Progenitor cell of endocrine pancreas (in vitro differentiated cells): ENCODE data around the gene NCKAP5. TPM values are rescaled to one million over a fixed set of nuclear protein-coding genes. Genes with fewer than 3 reads are reported as not detected.

ENCODE experiments used
- DNase-seq: peaks from one replicate; pipeline ENCODE4 v3.0.0; 2021; ENCODE audit warnings: low spot score; ENCODE audit not compliant: unreplicated experiment
- H3K27ac Mint-ChIP-seq: 2 replicates; pipeline ENCODE4 v1.8.0; 2021; ENCODE audit warnings: mild to moderate bottlenecking, moderate library complexity, mixed read lengths
- H3K27me3 Mint-ChIP-seq: 2 replicates; pipeline ENCODE4 v1.8.0; 2021; ENCODE audit warnings: mixed read lengths
- H3K36me3 Mint-ChIP-seq: 2 replicates; pipeline ENCODE4 v1.8.0; 2022; ENCODE audit warnings: mixed read lengths; ENCODE audit not compliant: insufficient read depth
- H3K4me1 Mint-ChIP-seq: 2 replicates; pipeline ENCODE4 v1.8.0; 2021; ENCODE audit warnings: low read depth, mixed read lengths
- H3K4me3 Mint-ChIP-seq: 2 replicates; pipeline ENCODE4 v1.8.0; 2021; ENCODE audit warnings: low read depth, mild to moderate bottlenecking, moderate library complexity, mixed read lengths
- H3K9me3 Mint-ChIP-seq: 2 replicates; pipeline ENCODE4 v1.8.0; 2021; ENCODE audit warnings: low read depth, mixed read lengths
- total RNA-seq: library from RNA; stranded (reverse); gene quantifications from 2 replicates; pipeline ENCODE4 v1.2.1, GENCODE V29; 2021
- TF ChIP-seq, protein P1 (sequence below): fragments of 200-600 bp; sonication (generic); IDR thresholded peaks from one replicate; pipeline ENCODE4 v1.5.0; 2021; ENCODE audit warnings: antibody characterized with exemption, mild to moderate bottlenecking; ENCODE audit not compliant: unreplicated experiment

NCKAP5 gene
- total RNA-seq, 1 donor from 2014 or later = 1.7 TPM

GRCh38 chr2:132789066-132789465 is 779.2 kb downstream of the NCKAP5 start:
- peaks cover 2% of the 10 kb centered on the region for H3K4me1 Mint-ChIP-seq
- no peak for DNase-seq
- H3K4me3 Mint-ChIP-seq = no peak overlapping the region
- H3K27me3 Mint-ChIP-seq = peaks cover 2% of the 10 kb centered on the region
- H3K27ac Mint-ChIP-seq = no peak overlapping the region
- no peaks in the 10 kb centered on the region for H3K9me3 Mint-ChIP-seq
- H3K36me3 Mint-ChIP-seq = no peaks in the 10 kb centered on the region
- TF ChIP-seq, protein P1, sequence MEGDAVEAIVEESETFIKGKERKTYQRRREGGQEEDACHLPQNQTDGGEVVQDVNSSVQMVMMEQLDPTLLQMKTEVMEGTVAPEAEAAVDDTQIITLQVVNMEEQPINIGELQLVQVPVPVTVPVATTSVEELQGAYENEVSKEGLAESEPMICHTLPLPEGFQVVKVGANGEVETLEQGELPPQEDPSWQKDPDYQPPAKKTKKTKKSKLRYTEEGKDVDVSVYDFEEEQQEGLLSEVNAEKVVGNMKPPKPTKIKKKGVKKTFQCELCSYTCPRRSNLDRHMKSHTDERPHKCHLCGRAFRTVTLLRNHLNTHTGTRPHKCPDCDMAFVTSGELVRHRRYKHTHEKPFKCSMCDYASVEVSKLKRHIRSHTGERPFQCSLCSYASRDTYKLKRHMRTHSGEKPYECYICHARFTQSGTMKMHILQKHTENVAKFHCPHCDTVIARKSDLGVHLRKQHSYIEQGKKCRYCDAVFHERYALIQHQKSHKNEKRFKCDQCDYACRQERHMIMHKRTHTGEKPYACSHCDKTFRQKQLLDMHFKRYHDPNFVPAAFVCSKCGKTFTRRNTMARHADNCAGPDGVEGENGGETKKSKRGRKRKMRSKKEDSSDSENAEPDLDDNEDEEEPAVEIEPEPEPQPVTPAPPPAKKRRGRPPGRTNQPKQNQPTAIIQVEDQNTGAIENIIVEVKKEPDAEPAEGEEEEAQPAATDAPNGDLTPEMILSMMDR = no peak

DNA sequence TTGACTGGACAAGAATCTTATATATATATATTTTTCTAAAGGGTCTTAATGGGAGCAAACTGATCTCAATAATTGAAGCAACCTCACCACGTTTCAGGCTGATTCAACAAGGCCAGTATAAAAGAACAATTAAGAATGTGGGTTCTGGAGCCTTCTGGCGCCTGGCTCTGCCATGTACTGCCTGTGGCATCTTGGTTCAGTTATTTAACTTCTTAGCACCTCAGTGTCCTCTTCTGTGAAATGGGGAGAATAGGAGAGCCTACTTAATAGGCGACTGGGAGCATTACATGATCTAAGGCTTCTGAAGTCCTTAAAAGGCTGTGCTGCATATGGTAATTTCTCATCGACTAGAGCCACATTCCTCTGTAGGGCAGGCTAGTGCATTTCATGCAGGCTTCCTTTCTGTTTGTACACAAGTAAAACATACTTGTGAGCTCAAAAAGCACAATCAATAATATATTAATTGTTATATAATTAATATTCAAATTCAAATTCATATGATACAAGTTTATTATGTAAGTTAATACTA is 779.9 kb downstream of the NCKAP5 start:
- Mint-ChIP-seq H3K27ac (no peak overlapping the region), H3K4me1 (peaks cover 2% of the 10 kb centered on the region), H3K4me3 (no peak overlapping the region), H3K9me3 (no peaks in the 10 kb centered on the region), H3K27me3 (peaks cover under 1% of the 10 kb centered on the region), H3K36me3 (no peaks in the 10 kb centered on the region)
- no peak for DNase-seq
- TF ChIP-seq, protein P1 = no peak

DNA sequence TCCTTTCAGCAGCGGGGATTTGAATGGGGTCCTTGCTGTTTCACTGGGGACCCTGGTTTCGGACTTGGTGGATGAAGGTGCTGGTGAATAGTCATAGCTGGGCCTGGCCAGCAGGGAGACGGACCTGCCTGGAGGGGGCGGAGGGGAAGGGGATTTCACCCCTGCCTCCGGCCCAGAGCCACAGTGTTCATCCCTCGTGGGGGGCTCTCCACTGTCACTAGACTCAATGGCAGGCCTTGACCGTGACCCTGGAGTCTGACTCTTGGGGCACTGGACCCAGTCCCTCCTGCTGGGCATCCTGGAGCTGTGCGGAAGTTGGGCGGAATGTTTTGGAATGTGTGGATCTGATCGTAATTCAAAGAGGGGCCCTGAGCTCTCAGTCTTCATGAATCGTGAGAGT is 784.4 kb downstream of the NCKAP5 start:
- Mint-ChIP-seq H3K36me3 (no peaks in the 10 kb centered on the region), H3K4me1 (no peaks in the 10 kb centered on the region), H3K27ac (no peak overlapping the region), H3K9me3 (no peaks in the 10 kb centered on the region), H3K4me3 (no peak overlapping the region), H3K27me3 (peaks cover 3% of the 10 kb centered on the region)
- TF ChIP-seq, protein P1 = no peak
- DNase-seq = no peak

DNA sequence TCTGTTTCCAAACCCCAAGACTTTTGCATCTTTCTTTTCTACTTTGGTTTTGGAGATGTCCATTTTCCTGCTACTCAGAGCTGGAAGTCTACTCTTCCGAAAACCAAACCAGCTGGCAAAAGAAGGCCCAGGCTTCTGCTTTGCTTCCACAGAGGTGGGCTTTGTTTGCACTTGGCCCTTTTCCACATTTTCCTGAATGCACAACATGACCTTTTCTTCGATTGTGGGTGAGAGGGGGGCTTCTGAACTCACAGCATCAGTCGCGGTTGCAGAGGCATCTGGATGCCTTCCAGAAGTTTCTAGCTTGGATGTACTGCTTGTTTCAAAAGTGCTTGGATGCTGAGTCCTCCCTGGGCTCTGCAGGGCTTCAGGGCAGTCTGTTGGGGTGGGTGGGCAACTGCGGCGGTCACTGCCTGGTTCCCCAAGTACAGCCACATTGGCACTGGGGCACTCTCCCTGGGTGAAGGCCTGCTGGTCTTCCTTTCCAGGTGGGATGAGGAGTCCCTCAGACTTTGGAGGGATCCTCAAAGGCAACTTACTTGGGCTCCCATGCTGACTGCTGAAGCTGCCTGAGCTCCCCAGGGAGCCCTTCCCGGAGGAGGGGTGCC is 786.0 kb downstream of the NCKAP5 start:
- no peak overlapping the region for H3K27ac Mint-ChIP-seq
- no peaks in the 10 kb centered on the region for H3K4me1 Mint-ChIP-seq
- DNase-seq = no peak
- H3K4me3 Mint-ChIP-seq = no peak overlapping the region
- peaks cover 3% of the 10 kb centered on the region for H3K27me3 Mint-ChIP-seq
- H3K36me3 Mint-ChIP-seq = no peaks in the 10 kb centered on the region
- H3K9me3 Mint-ChIP-seq = no peaks in the 10 kb centered on the region
- TF ChIP-seq, protein P1 = no peak

DNA sequence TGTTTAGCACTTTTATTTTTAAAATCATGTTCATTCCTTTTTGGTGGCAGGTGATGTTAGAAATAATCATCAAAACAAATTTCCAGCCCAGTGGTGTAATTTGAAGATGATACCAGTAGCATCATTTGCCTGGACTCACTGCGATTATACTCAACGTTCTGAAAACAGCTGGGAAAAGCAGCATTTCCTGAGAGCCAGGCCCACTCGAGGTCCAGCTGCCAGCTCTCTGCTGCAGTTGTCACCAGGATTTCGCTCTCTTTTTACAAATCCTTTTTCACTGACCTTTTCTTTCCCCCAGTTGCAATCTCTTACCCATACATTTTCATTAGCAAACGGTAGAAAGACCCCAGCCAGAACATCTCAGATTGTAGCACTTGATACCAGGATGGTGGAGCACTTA is 787.6 kb downstream of the NCKAP5 start:
- Mint-ChIP-seq H3K4me3 (no peak overlapping the region), H3K36me3 (no peaks in the 10 kb centered on the region), H3K27me3 (peaks cover 3% of the 10 kb centered on the region), H3K4me1 (no peaks in the 10 kb centered on the region), H3K27ac (no peak overlapping the region), H3K9me3 (no peaks in the 10 kb centered on the region)
- TF ChIP-seq, protein P1 = no peak
- DNase-seq = no peak
